ENCODE data around the gene GH2.

GH2 gene

GRCh38 chr17:63881935-63882601 lies at the start of gene GH2:
TSS of gene GH2 (minus strand) at chr17:63881944. CDS start at chr17:63881801, 143 bp downstream.
- TF ChIP-seq ZNF8 (CRISPR knock-in tag; IDR thresholded peaks at IDR 0.05): no peak
- no peak for TF ChIP-seq OSR1 (CRISPR knock-in tag; IDR thresholded peaks at IDR 0.05)
- no peak for TF ChIP-seq ISL1 (CRISPR knock-in tag; IDR thresholded peaks at IDR 0.05)
- TF ChIP-seq CREB5 (CRISPR knock-in tag; IDR thresholded peaks at IDR 0.05; ENCODE audit: low read depth): no peak
- TF ChIP-seq TOX (CRISPR knock-in tag; IDR thresholded peaks at IDR 0.05; ENCODE audit: borderline replicate concordance): no peak
- no peak for TF ChIP-seq BACH2 (CRISPR knock-in tag; IDR thresholded peaks at IDR 0.05; ENCODE audit: borderline replicate concordance)
- no peak for TF ChIP-seq ESRRG (CRISPR knock-in tag; IDR thresholded peaks at IDR 0.05)
- peak; percentile 95 for ATAC-seq

- TF ChIP-seq ISL1 (CRISPR knock-in tag; IDR thresholded peaks at IDR 0.05) (no peak), ZNF565 (CRISPR knock-in tag; conservative IDR thresholded peaks at IDR 0.05; ENCODE audit: low read depth) (no peak), RARB (CRISPR knock-in tag; IDR thresholded peaks at IDR 0.05) (no peak), SNAI2 (CRISPR knock-in tag; IDR thresholded peaks at IDR 0.05) (no peak), BACH2 (CRISPR knock-in tag; IDR thresholded peaks at IDR 0.05; ENCODE audit: borderline replicate concordance) (no peak), ZNF8 (CRISPR knock-in tag; IDR thresholded peaks at IDR 0.05) (no peak), ARNTL (CRISPR knock-in tag; IDR thresholded peaks at IDR 0.05; ENCODE audit: borderline replicate concordance, low read depth) (no peak), PPARA (CRISPR knock-in tag; IDR thresholded peaks at IDR 0.05; ENCODE audit: borderline replicate concordance) (no peak), TOX (CRISPR knock-in tag; IDR thresholded peaks at IDR 0.05; ENCODE audit: borderline replicate concordance) (no peak), TCF4 (CRISPR knock-in tag; IDR thresholded peaks at IDR 0.05; ENCODE audit: borderline replicate concordance) (no peak), ESRRG (CRISPR knock-in tag; IDR thresholded peaks at IDR 0.05) (no peak), ZC3H10 (CRISPR knock-in tag; IDR thresholded peaks at IDR 0.05) (no peak), GLIS3 (CRISPR knock-in tag; IDR thresholded peaks at IDR 0.05) (no peak), CREB5 (CRISPR knock-in tag; IDR thresholded peaks at IDR 0.05; ENCODE audit: low read depth) (no peak)
- TF ChIP-seq, protein P1, sequence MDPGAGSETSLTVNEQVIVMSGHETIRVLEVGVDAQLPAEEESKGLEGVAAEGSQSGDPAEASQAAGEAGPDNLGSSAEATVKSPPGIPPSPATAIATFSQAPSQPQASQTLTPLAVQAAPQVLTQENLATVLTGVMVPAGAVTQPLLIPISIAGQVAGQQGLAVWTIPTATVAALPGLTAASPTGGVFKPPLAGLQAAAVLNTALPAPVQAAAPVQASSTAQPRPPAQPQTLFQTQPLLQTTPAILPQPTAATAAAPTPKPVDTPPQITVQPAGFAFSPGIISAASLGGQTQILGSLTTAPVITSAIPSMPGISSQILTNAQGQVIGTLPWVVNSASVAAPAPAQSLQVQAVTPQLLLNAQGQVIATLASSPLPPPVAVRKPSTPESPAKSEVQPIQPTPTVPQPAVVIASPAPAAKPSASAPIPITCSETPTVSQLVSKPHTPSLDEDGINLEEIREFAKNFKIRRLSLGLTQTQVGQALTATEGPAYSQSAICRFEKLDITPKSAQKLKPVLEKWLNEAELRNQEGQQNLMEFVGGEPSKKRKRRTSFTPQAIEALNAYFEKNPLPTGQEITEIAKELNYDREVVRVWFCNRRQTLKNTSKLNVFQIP (CRISPR knock-in tag; IDR thresholded peaks at IDR 0.05; ENCODE audit: borderline replicate concordance, low read depth): no peak
- ATAC-seq: no peak
Measured at GRCh38 chr17:63930951-63931575, 49.3 kb upstream of the GH2 start.

DNA sequence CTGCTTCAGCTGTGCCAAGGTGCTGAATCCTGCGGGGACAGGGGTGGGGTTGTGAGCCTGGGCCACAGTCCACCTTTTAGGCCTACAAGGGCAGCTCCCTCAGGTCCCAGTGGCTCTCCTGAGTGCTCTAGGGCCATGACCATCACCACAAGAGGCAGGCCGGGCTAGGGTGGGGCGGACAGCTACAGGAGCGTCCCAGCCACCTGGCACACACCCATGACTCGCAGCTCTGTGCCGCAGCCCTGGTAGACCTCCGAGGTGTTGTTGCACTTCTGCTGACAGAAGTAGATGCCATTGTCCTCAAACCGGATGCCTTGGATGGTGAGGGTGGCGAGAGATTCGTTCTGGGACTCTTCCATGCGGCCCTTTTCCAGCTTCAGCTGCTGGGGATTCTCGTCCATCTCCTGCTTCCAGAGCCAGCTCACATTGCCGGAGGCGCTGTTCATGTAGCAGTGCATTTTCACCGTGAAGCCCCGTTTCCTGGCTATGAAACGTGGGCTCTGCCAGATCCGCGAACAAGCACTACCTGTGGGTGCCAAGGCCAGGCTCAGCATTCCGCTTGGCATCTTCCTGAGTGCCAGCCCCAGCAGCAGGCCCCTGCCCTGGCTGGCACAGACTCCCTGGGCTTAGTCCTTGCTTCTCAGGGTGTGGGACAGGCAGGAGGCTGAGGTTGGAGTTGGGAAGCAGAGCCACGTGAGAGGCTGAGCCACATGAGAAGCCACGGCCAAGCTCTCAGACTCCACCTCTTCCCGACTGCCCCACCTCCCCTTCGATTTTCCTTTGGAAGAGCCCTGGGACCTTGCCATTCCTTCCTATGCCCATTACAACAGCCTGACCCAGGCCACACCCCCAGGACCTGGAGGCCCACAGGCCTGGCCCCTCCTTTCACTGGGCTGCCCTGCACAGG lies 48.4 kb upstream of the GH2 start:
- TF ChIP-seq, protein P2, sequence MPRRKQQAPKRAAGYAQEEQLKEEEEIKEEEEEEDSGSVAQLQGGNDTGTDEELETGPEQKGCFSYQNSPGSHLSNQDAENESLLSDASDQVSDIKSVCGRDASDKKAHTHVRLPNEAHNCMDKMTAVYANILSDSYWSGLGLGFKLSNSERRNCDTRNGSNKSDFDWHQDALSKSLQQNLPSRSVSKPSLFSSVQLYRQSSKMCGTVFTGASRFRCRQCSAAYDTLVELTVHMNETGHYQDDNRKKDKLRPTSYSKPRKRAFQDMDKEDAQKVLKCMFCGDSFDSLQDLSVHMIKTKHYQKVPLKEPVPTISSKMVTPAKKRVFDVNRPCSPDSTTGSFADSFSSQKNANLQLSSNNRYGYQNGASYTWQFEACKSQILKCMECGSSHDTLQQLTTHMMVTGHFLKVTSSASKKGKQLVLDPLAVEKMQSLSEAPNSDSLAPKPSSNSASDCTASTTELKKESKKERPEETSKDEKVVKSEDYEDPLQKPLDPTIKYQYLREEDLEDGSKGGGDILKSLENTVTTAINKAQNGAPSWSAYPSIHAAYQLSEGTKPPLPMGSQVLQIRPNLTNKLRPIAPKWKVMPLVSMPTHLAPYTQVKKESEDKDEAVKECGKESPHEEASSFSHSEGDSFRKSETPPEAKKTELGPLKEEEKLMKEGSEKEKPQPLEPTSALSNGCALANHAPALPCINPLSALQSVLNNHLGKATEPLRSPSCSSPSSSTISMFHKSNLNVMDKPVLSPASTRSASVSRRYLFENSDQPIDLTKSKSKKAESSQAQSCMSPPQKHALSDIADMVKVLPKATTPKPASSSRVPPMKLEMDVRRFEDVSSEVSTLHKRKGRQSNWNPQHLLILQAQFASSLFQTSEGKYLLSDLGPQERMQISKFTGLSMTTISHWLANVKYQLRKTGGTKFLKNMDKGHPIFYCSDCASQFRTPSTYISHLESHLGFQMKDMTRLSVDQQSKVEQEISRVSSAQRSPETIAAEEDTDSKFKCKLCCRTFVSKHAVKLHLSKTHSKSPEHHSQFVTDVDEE (CRISPR knock-in tag; IDR thresholded peaks at IDR 0.05): no peak
- TF ChIP-seq ISL1 (CRISPR knock-in tag; IDR thresholded peaks at IDR 0.05) (no peak), ESRRG (CRISPR knock-in tag; IDR thresholded peaks at IDR 0.05) (no peak), SNAI2 (CRISPR knock-in tag; IDR thresholded peaks at IDR 0.05) (no peak), TOX (CRISPR knock-in tag; IDR thresholded peaks at IDR 0.05; ENCODE audit: borderline replicate concordance) (no peak), PPARA (CRISPR knock-in tag; IDR thresholded peaks at IDR 0.05; ENCODE audit: borderline replicate concordance) (no peak), ZNF8 (CRISPR knock-in tag; IDR thresholded peaks at IDR 0.05) (no peak), CSRNP3 (CRISPR knock-in tag; IDR thresholded peaks at IDR 0.05) (no peak), RARB (CRISPR knock-in tag; IDR thresholded peaks at IDR 0.05) (no peak), OSR1 (CRISPR knock-in tag; IDR thresholded peaks at IDR 0.05) (no peak), CSDC2 (CRISPR knock-in tag; IDR thresholded peaks at IDR 0.05) (no peak), CREB5 (CRISPR knock-in tag; IDR thresholded peaks at IDR 0.05; ENCODE audit: low read depth) (no peak), GLIS3 (CRISPR knock-in tag; IDR thresholded peaks at IDR 0.05) (no peak), ARNTL (CRISPR knock-in tag; IDR thresholded peaks at IDR 0.05; ENCODE audit: borderline replicate concordance, low read depth) (no peak), ZNF70 (CRISPR knock-in tag; IDR thresholded peaks at IDR 0.05) (no peak), BACH2 (CRISPR knock-in tag; IDR thresholded peaks at IDR 0.05; ENCODE audit: borderline replicate concordance) (no peak), ZC3H10 (CRISPR knock-in tag; IDR thresholded peaks at IDR 0.05) (no peak)
- TF ChIP-seq, protein P1 (CRISPR knock-in tag; IDR thresholded peaks at IDR 0.05; ENCODE audit: borderline replicate concordance, low read depth): no peak
- ATAC-seq: no peak
